ENCODE data around the gene POLK.

POLK gene

GRCh38 chr5:75632321-75632720 is 120.6 kb downstream of the POLK start:
- Mint-ChIP-seq H3K27ac (no peak overlapping the region), H3K4me1 (ENCODE audit: low read depth) (peaks cover 8% of the 10 kb centered on the region), H3K9me3 (no peaks in the 10 kb centered on the region), H3K4me3 (no peak overlapping the region), H3K36me3 (ENCODE audit: low read depth) (no peaks in the 10 kb centered on the region), H3K27me3 (no peaks in the 10 kb centered on the region)
- intact Hi-C loops (cut with micrococcal nuclease) = no loop called here

GRCh38 chr5:75637949-75638348 is 126.3 kb downstream of the POLK start:
- H3K27ac Mint-ChIP-seq = no peak overlapping the region
- H3K4me3 Mint-ChIP-seq = no peak overlapping the region
- no peaks in the 10 kb centered on the region for H3K27me3 Mint-ChIP-seq
- H3K4me1 Mint-ChIP-seq (ENCODE audit: low read depth) = peaks cover 8% of the 10 kb centered on the region
- no peaks in the 10 kb centered on the region for H3K36me3 Mint-ChIP-seq (ENCODE audit: low read depth)
- intact Hi-C loops (cut with micrococcal nuclease) = no loop called here
- no peaks in the 10 kb centered on the region for H3K9me3 Mint-ChIP-seq

- intact Hi-C loops (cut with micrococcal nuclease) = no loop called here
- Mint-ChIP-seq H3K27ac (no peak overlapping the region), H3K4me3 (no peak overlapping the region), H3K4me1 (ENCODE audit: low read depth) (no peaks in the 10 kb centered on the region), H3K27me3 (no peaks in the 10 kb centered on the region), H3K9me3 (no peaks in the 10 kb centered on the region), H3K36me3 (ENCODE audit: low read depth) (no peaks in the 10 kb centered on the region)
These were observed 128.0 kb downstream of the POLK start for GRCh38 chr5:75639535-75640311.

- Mint-ChIP-seq H3K36me3 (ENCODE audit: low read depth) (no peaks in the 10 kb centered on the region), H3K4me1 (ENCODE audit: low read depth) (no peaks in the 10 kb centered on the region), H3K4me3 (no peak overlapping the region), H3K27me3 (no peaks in the 10 kb centered on the region), H3K27ac (no peak overlapping the region), H3K9me3 (no peaks in the 10 kb centered on the region)
- intact Hi-C loops (cut with micrococcal nuclease) = no loop called here
These were observed 128.7 kb downstream of the POLK start for GRCh38 chr5:75640395-75640794.

GRCh38 chr5:75640826-75641225 is 129.1 kb downstream of the POLK start:
- intact Hi-C loops (cut with micrococcal nuclease) = no loop called here
- no peak overlapping the region for H3K27ac Mint-ChIP-seq
- H3K4me1 Mint-ChIP-seq (ENCODE audit: low read depth) = no peaks in the 10 kb centered on the region
- no peak overlapping the region for H3K4me3 Mint-ChIP-seq
- no peaks in the 10 kb centered on the region for H3K27me3 Mint-ChIP-seq
- H3K36me3 Mint-ChIP-seq (ENCODE audit: low read depth) = no peaks in the 10 kb centered on the region
- no peaks in the 10 kb centered on the region for H3K9me3 Mint-ChIP-seq

- no peak overlapping the region for H3K4me3 Mint-ChIP-seq
- H3K27ac Mint-ChIP-seq = no peak overlapping the region
- H3K4me1 Mint-ChIP-seq (ENCODE audit: low read depth) = no peaks in the 10 kb centered on the region
- no peaks in the 10 kb centered on the region for H3K9me3 Mint-ChIP-seq
- H3K27me3 Mint-ChIP-seq = no peaks in the 10 kb centered on the region
- H3K36me3 Mint-ChIP-seq (ENCODE audit: low read depth) = no peaks in the 10 kb centered on the region
- intact Hi-C loops (cut with micrococcal nuclease) = no loop called here
These were observed 137.0 kb downstream of the POLK start for GRCh38 chr5:75648712-75649111.
